HG03108 (cell line): ENCODE measurements around the gene CCDC88A.
"Not testable (repeated sequence)": the region's sequence is repeated elsewhere in the genome, so short reads cannot be mapped to it uniquely, and the experiment has no call there.

Experiments used
- ATAC-seq: cut with Tn5 transposase; IDR thresholded peaks from one replicate; pipeline ENCODE4 v1.9.1; 2021; ENCODE audit warnings: moderate library complexity; ENCODE audit not compliant: unreplicated experiment

Gene CCDC88A

GRCh38 chr2:55391615-55392242 lies 27.9 kb downstream of the CCDC88A start:
- no peak for ATAC-seq

- no peak for ATAC-seq
Measured at GRCh38 chr2:55391155-55391554, 28.5 kb downstream of the CCDC88A start.

GRCh38 chr2:55385516-55385915 lies 34.1 kb downstream of the CCDC88A start:
- ATAC-seq, result not testable (repeated sequence)

- ATAC-seq, result no peak
Measured at GRCh38 chr2:55384786-55385185, 34.9 kb downstream of the CCDC88A start.

GRCh38 chr2:55371376-55371775 lies 48.3 kb downstream of the CCDC88A start:
- ATAC-seq, result no peak

- ATAC-seq, result no peak
Measured at GRCh38 chr2:55370208-55370607, 49.4 kb downstream of the CCDC88A start.

GRCh38 chr2:55365303-55365702 lies 54.4 kb downstream of the CCDC88A start:
- no peak for ATAC-seq

GRCh38 chr2:55364189-55365055 lies 55.2 kb downstream of the CCDC88A start:
- ATAC-seq, result no peak

- ATAC-seq, result no peak
Measured at GRCh38 chr2:55363636-55364035, 56.0 kb downstream of the CCDC88A start.

- ATAC-seq, result no peak
Measured at GRCh38 chr2:55361465-55362189, 58.0 kb downstream of the CCDC88A start.

- ATAC-seq, result no peak
Measured at GRCh38 chr2:55358451-55358850, 61.2 kb downstream of the CCDC88A start.

GRCh38 chr2:55357927-55358326 lies 61.7 kb downstream of the CCDC88A start:
- ATAC-seq, result no peak

GRCh38 chr2:55357164-55357563 lies 62.5 kb downstream of the CCDC88A start:
- ATAC-seq, result no peak

- not testable (repeated sequence) for ATAC-seq
Measured at GRCh38 chr2:55356136-55356535, 63.5 kb downstream of the CCDC88A start.

- no peak for ATAC-seq
Measured at GRCh38 chr2:55355451-55355850, 64.2 kb downstream of the CCDC88A start.

GRCh38 chr2:55351672-55352071 lies 68.0 kb downstream of the CCDC88A start:
- ATAC-seq, result no peak

GRCh38 chr2:55345064-55345463 lies 74.6 kb downstream of the CCDC88A start:
- ATAC-seq, result no peak

- ATAC-seq, result no peak
Measured at GRCh38 chr2:55338268-55338667, 81.4 kb downstream of the CCDC88A start.

- no peak for ATAC-seq
Measured at GRCh38 chr2:55334728-55335127, 84.9 kb downstream of the CCDC88A start.

- ATAC-seq, result no peak
Measured at GRCh38 chr2:55330541-55331297, 88.9 kb downstream of the CCDC88A start.
